Endothelial cell of umbilical vein (primary cell): Measurements from ENCODE around the gene MIF4GD.

Source experiments
- POLR2A ChIP-seq: IDR thresholded peaks from 2 replicates; pipeline ENCODE4 v1.6.1; 2012; ENCODE audit warnings: low read depth, mild to moderate bottlenecking, control low read depth, low read length
- TF ChIP-seq, protein P1 (sequence below), 2 donors: IDR thresholded peaks; 1 replicate in 1 of 2; 2 replicates in 1 of 2; pipeline ENCODE4 v1.5.1; 2011; ENCODE audit warnings: low read length in 2 of 2, mild to moderate bottlenecking in 2 of 2, moderate library complexity in 2 of 2, control low read depth in 1 of 2, inconsistent platforms in 1 of 2, low read depth in 1 of 2; ENCODE audit not compliant: insufficient read depth in 1 of 2; ENCODE audit errors: extremely low read depth in 1 of 2

DNA sequence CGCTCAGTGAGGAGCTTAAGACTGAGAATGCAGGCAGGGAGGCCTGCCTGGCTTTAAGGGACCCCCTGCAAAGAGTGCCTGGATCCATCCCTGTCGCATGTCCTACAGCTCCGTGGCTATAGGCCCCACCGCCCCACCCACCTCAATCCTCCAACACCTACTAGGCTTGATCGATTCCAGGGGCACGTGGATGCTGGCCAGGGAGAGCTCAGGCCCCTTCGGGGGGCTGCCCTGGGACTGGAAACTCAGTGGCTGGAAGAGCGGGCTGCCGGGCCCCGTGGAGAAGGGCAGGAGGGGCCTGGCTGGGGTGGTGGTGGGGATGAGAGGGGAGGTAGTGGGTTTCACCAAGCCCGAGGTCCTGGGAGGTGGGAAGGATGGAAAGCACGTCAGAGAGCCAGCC lies 31.8 kb downstream of the MIF4GD start:
- TF ChIP-seq, protein P1, sequence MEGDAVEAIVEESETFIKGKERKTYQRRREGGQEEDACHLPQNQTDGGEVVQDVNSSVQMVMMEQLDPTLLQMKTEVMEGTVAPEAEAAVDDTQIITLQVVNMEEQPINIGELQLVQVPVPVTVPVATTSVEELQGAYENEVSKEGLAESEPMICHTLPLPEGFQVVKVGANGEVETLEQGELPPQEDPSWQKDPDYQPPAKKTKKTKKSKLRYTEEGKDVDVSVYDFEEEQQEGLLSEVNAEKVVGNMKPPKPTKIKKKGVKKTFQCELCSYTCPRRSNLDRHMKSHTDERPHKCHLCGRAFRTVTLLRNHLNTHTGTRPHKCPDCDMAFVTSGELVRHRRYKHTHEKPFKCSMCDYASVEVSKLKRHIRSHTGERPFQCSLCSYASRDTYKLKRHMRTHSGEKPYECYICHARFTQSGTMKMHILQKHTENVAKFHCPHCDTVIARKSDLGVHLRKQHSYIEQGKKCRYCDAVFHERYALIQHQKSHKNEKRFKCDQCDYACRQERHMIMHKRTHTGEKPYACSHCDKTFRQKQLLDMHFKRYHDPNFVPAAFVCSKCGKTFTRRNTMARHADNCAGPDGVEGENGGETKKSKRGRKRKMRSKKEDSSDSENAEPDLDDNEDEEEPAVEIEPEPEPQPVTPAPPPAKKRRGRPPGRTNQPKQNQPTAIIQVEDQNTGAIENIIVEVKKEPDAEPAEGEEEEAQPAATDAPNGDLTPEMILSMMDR (IDR thresholded peaks at IDR 0.05; ENCODE audit: extremely low read depth in 1 of 2, insufficient read depth in 1 of 2, low read depth in 1 of 2, low read length in 2 of 2): no peak
- TF ChIP-seq POLR2A: no peak
